Inferior parietal cortex (tissue), 1 donor: ENCODE data around the gene ZFP69B.

ENCODE experiments used
- DNase-seq: peaks from one replicate; pipeline ENCODE4 v3.0.0-alpha.2; 2016; ENCODE audit errors: extremely low spot score

Gene ZFP69B

GRCh38 chr1:40449684-40450494 lies at the start of gene ZFP69B:
Gene ZFP69B (plus strand): TSS chr1:40450476. CDS start chr1:40450962, 486 bp downstream.
- DNase-seq: peak; percentile 88

- no peak for DNase-seq
These were observed 48.6 kb upstream of the ZFP69B start for GRCh38 chr1:40401473-40402201.

- DNase-seq: peak; percentile 85
These were observed 45.4 kb upstream of the ZFP69B start for GRCh38 chr1:40404670-40405462.

- DNase-seq: no peak
These were observed 44.5 kb upstream of the ZFP69B start for GRCh38 chr1:40405812-40406211.

GRCh38 chr1:40407453-40407852 lies 42.8 kb upstream of the ZFP69B start:
- DNase-seq: no peak

GRCh38 chr1:40409467-40409866 lies 40.8 kb upstream of the ZFP69B start:
- no peak for DNase-seq

- no peak for DNase-seq
These were observed 39.0 kb upstream of the ZFP69B start for GRCh38 chr1:40411294-40411693.

GRCh38 chr1:40411843-40412242 lies 38.4 kb upstream of the ZFP69B start:
- no peak for DNase-seq

GRCh38 chr1:40413527-40414252 lies 36.6 kb upstream of the ZFP69B start:
- DNase-seq: no peak

- DNase-seq: no peak
These were observed 35.9 kb upstream of the ZFP69B start for GRCh38 chr1:40414331-40414730.

GRCh38 chr1:40416709-40417108 lies 33.6 kb upstream of the ZFP69B start:
- DNase-seq: no peak

- peak; percentile 63 for DNase-seq
These were observed 28.6 kb upstream of the ZFP69B start for GRCh38 chr1:40421431-40422384.

GRCh38 chr1:40422630-40423263 lies 27.5 kb upstream of the ZFP69B start:
- no peak for DNase-seq

GRCh38 chr1:40423264-40423642 lies 27.0 kb upstream of the ZFP69B start:
- no peak for DNase-seq

GRCh38 chr1:40423951-40424618 lies 26.2 kb upstream of the ZFP69B start:
- no peak for DNase-seq

GRCh38 chr1:40425198-40425597 lies 25.1 kb upstream of the ZFP69B start:
- DNase-seq: no peak

GRCh38 chr1:40431385-40431784 lies 18.9 kb upstream of the ZFP69B start:
- no peak for DNase-seq

- DNase-seq: no peak
These were observed 17.5 kb upstream of the ZFP69B start for GRCh38 chr1:40432644-40433390.

GRCh38 chr1:40435471-40435870 lies 14.8 kb upstream of the ZFP69B start:
- DNase-seq: no peak
